Myocyte (in vitro differentiated cells): ENCODE results near the gene RIMBP2. TPM values are rescaled to one million over a fixed set of nuclear protein-coding genes. Genes with fewer than 3 reads are reported as not detected.

Experiments
- DNase-seq: peaks from one replicate; pipeline ENCODE4 v3.0.0-alpha.2; 2012; ENCODE audit warnings: low read depth
- total RNA-seq: library from RNA; depleted of rRNA; stranded (reverse); fragments of >200 nt; gene quantifications from 2 replicates; pipeline ENCODE4 v1.2.3, GENCODE V29; 2014

RIMBP2 gene
- total RNA-seq, 1 donor from 2014 or later: not detected

- no peak for DNase-seq
Measured at GRCh38 chr12:130685250-130685787, 30.8 kb downstream of the RIMBP2 start.

GRCh38 chr12:130683811-130684210 lies 32.3 kb downstream of the RIMBP2 start:
- DNase-seq: no peak

GRCh38 chr12:130683080-130683479 lies 33.0 kb downstream of the RIMBP2 start:
- no peak for DNase-seq

- DNase-seq: no peak
Measured at GRCh38 chr12:130680451-130680990, 35.6 kb downstream of the RIMBP2 start.

GRCh38 chr12:130677957-130678558 lies 38.0 kb downstream of the RIMBP2 start:
- DNase-seq: no peak

- DNase-seq: no peak
Measured at GRCh38 chr12:130675791-130676190, 40.3 kb downstream of the RIMBP2 start.

GRCh38 chr12:130675121-130675520 lies 41.0 kb downstream of the RIMBP2 start:
- no peak for DNase-seq

- no peak for DNase-seq
Measured at GRCh38 chr12:130674676-130675075, 41.4 kb downstream of the RIMBP2 start.

- no peak for DNase-seq
Measured at GRCh38 chr12:130673036-130673705, 42.9 kb downstream of the RIMBP2 start.

GRCh38 chr12:130672089-130672820 lies 43.8 kb downstream of the RIMBP2 start:
- DNase-seq: no peak

GRCh38 chr12:130671556-130671955 lies 44.5 kb downstream of the RIMBP2 start:
- DNase-seq: no peak

- no peak for DNase-seq
Measured at GRCh38 chr12:130669797-130670196, 46.3 kb downstream of the RIMBP2 start.

GRCh38 chr12:130669205-130669557 lies 46.9 kb downstream of the RIMBP2 start:
- DNase-seq: no peak

- DNase-seq: no peak
Measured at GRCh38 chr12:130668286-130669204, 47.6 kb downstream of the RIMBP2 start.

GRCh38 chr12:130667421-130667960 lies 48.6 kb downstream of the RIMBP2 start:
- DNase-seq: no peak

- no peak for DNase-seq
Measured at GRCh38 chr12:130666645-130667044, 49.5 kb downstream of the RIMBP2 start.

- DNase-seq: no peak
Measured at GRCh38 chr12:130665753-130666152, 50.3 kb downstream of the RIMBP2 start.

GRCh38 chr12:130664772-130665171 lies 51.3 kb downstream of the RIMBP2 start:
- no peak for DNase-seq

GRCh38 chr12:130664252-130664651 lies 51.8 kb downstream of the RIMBP2 start:
- no peak for DNase-seq

GRCh38 chr12:130663514-130663913 lies 52.6 kb downstream of the RIMBP2 start:
- DNase-seq: no peak
